GM06990 (cell line): ENCODE measurements around the gene OR6J1.

Experiments
- DNase-seq: peaks from one replicate; pipeline ENCODE4 v3.0.0-alpha.2; 2011; ENCODE audit not compliant: insufficient read length; ENCODE audit errors: extremely low read depth
- H3K27me3 ChIP-seq: replicated peaks from 2 replicates; pipeline ENCODE4 v1.6.0; 2011; ENCODE audit warnings: low read length; ENCODE audit not compliant: control insufficient read depth, insufficient read depth
- H3K36me3 ChIP-seq: 2 replicates; pipeline ENCODE4 v1.5.1; 2011; ENCODE audit warnings: low read length; ENCODE audit not compliant: control insufficient read depth, insufficient read depth
- H3K4me3 ChIP-seq: replicated peaks from 2 replicates; pipeline ENCODE4 v1.5.1; 2011; ENCODE audit warnings: low read depth, mild to moderate bottlenecking, control low read depth, low read length
- CTCF ChIP-seq: IDR thresholded peaks from 2 replicates; pipeline ENCODE4 v1.5.1; 2011; ENCODE audit warnings: low read length, control low read depth, mild to moderate bottlenecking, inconsistent platforms; ENCODE audit not compliant: insufficient read depth, poor library complexity, severe bottlenecking

The OR6J1 gene

GRCh38 chr14:22634233-22634900 is 9.8 kb downstream of the OR6J1 start:
- Histone ChIP-seq H3K4me3 (no peak overlapping the region), H3K36me3 (no peaks in the 10 kb centered on the region), H3K27me3 (no peaks in the 10 kb centered on the region; the same call in 1 of the 2 replicates)
- no peak for DNase-seq
- no peak for TF ChIP-seq CTCF

GRCh38 chr14:22630486-22630885 is 13.7 kb downstream of the OR6J1 start:
- no peak for TF ChIP-seq CTCF
- Histone ChIP-seq H3K27me3 (no peaks in the 10 kb centered on the region; the same call in 1 of the 2 replicates), H3K4me3 (no peak overlapping the region), H3K36me3 (no peaks in the 10 kb centered on the region)
- DNase-seq = no peak

DNA sequence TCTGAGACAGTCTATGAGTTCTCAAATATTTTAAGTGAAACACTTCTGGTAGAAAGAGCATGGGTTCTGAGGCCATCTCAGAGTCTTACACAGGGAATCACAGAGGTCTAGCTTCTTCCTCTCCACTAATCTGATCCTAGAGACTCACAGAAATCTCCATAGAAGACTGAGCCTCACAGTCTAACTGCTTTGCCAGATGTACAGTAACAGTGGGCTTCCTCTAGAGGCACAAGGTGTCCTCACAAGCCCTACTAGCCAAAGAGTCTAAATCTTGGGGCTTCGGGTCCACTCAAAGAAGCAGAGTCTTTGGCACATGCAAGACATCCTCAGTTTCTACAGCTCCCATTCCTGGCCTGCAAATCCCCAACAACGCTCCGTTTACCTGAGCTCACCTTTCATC is 14.1 kb downstream of the OR6J1 start:
- no peak for TF ChIP-seq CTCF
- no peak for DNase-seq
- Histone ChIP-seq H3K27me3 (no peaks in the 10 kb centered on the region; the same call in 1 of the 2 replicates), H3K36me3 (no peaks in the 10 kb centered on the region), H3K4me3 (no peak overlapping the region)

GRCh38 chr14:22629361-22629760 is 14.8 kb downstream of the OR6J1 start:
- DNase-seq = no peak
- Histone ChIP-seq H3K4me3 (no peak overlapping the region), H3K27me3 (no peaks in the 10 kb centered on the region; the same call in 1 of the 2 replicates), H3K36me3 (no peaks in the 10 kb centered on the region)
- no peak for TF ChIP-seq CTCF

DNA sequence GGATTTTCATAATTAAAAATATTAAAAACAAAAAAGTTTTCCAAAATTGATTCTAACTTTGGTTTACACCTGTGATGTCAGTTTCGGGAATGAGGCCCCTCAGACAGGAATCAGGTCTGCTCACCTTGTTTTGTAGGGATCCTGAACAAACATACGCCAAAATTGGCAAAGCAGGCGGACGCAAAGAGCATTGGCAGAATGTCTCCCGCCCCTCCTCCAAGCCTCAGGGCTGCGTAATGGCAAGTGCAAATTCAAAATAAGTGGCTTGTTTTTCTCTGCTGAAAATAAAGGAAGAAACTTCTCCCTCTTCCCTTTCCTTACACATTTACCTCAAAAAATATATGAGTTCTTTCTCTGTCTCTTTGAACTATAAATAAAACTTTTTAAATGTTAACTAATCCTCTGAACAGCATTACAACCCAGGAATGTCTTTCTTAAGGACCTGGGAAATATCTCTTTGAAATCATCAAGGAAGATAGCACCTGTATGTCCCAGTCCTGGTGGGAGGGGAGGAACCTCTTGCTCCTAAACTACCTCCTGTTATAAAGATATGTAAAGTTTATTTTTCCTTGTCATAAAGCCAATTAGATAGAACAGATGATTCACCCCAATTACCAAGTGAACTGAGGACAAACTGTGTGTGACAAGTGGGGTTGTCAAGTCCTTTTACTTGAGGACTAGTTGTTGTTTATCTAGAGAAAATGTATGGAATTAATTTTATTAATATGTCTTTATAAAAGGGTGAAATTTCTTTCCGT is 16.5 kb downstream of the OR6J1 start:
- H3K36me3 ChIP-seq = no peaks in the 10 kb centered on the region
- no peak overlapping the region for H3K4me3 ChIP-seq
- TF ChIP-seq CTCF = no peak
- H3K27me3 ChIP-seq = no peaks in the 10 kb centered on the region
- DNase-seq = no peak
